Measurements from ENCODE around the gene USPL1.

USPL1 gene

GRCh38 chr13:30697177-30697953 lies 79.6 kb downstream of the USPL1 start:
- DNase-seq (ENCODE audit: low spot score), result no peak

DNA sequence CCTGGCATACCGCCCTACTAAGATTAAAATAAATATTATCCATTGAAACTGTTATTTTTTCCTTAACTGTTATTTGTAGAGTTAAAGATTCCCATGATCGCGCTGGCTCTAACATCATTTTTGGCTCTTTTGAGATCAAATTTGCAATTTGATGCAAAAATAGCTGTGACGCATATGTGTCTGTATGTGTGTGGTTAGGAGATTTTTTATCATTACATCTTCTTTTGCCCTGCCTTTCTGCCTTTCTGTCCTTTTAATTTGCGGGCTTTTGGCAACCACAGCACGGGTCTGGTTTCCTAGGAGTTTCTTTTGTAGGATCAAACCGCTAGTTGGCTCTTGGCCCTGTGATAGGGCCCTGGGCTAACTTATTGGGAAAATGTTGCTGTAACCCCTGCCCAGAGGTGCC lies 80.3 kb downstream of the USPL1 start:
- DNase-seq (ENCODE audit: low spot score), result no peak

DNA sequence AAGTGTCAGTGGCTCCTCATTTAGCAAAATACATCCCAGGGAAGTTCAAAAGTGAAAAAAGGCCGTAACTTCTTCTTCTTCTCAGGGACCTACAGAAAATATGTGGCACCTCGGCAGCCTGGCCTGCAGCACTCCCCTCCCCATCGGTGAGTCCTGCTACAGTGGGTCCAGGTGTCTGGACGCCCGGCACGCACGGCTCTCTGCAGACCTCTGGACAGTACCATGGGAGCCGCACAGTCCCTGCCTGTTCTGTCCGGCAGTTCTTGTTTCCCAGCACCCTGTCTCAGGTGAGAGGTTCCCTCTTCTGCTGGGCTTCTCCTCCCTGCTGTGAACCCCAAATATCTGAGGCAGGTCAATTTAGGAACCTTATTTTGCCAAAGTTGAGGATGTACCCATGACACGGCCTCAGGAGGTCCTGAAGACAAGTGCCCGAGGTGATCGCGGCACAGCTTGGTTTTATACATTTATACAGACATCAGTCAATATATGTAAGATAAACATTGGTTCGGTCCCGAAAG lies 80.8 kb downstream of the USPL1 start:
- DNase-seq (ENCODE audit: low spot score), result no peak

DNA sequence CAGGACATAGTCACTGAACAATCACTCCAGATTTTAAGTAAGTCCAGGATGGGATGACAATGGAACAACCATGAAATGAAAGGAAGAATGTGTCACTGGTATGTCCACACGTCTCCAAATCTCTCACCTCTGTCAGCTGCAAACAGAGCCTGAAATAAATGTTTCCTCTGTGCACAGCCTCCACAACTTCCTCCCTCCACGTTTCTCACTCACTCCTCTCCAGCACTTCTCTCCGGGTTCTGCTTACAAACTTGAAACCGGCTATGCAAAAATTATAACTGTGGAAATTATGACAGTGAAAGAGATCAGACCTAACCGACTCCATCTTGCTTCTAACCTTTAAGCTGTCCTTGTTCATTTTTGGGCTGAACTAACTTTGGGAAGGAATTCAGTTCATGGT lies 82.6 kb downstream of the USPL1 start:
- no peak for DNase-seq (ENCODE audit: low spot score)

- no peak for DNase-seq (ENCODE audit: low spot score)
Measured at GRCh38 chr13:30702006-30702405, 84.3 kb downstream of the USPL1 start.

GRCh38 chr13:30704596-30704995 lies 86.9 kb downstream of the USPL1 start:
- DNase-seq (ENCODE audit: low spot score), result no peak

DNA sequence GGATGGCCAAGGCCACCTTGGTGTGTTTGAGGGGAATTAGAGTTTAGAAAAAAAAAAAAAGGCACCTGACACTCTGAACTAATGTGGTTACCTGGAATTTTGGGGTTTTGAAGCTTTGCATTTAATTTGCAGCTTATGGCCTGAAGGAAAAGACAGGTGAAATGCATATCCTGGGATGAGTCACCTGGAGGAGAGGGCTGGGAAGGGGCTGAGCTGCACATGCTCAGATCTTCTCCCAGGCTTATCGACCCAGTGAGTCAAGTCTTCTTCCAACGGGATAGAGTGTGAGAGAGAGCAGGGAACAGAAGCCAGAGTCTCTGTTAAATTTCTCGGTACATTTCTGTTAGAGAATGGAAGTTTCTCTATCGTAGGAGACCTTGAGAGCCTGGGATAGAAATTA lies 88.0 kb downstream of the USPL1 start:
- no peak for DNase-seq (ENCODE audit: low spot score)

DNA sequence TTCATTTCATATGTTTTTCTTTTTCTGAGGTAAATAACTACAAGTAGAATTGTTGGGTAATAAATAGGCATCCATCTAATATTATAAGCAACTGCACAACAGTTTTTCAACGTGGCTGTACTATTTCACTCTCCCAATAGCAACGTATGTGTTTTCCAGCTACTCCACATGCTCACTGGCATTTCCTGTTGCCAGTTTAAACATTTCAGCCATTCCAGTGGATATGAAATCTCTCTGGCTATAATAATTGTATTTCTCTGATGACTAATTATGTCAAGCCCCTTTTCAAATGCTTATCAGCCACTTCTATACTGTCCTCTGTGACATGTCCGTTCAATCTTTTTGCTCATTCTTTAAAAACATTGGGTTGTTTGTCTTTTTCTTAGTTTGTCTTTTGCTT lies 90.8 kb downstream of the USPL1 start:
- DNase-seq (ENCODE audit: low spot score), result no peak

All from HuH-7.5 (cell line).